Transverse colon (tissue), 4 donors: ENCODE results near the gene CD9.

Experiments
- CTCF ChIP-seq, 5 experiments: fragments of 200-600 bp in 3 of 5; fragments of 450-650 bp in 2 of 5; sonication (generic) in 3 of 5; IDR thresholded peaks; 1 replicate in 2 of 5; 2 replicates in 3 of 5; pipeline ENCODE4 v1.5.1; 2016 to 2017; ENCODE audit warnings: antibody characterized with exemption in 5 of 5, inconsistent platforms in 3 of 5, mild to moderate bottlenecking in 2 of 5, moderate library complexity in 1 of 5
- POLR2A ChIP-seq: fragments of 450-650 bp; IDR thresholded peaks from one replicate; pipeline ENCODE4 v1.6.1; 2016; ENCODE audit warnings: antibody characterized with exemption, mild to moderate bottlenecking, moderate library complexity
- POLR2AphosphoS5 ChIP-seq, 3 donors: sonication (generic); formaldehyde crosslinking; IDR thresholded peaks; one replicate each; pipeline ENCODE4 v1.6.1; 2016; ENCODE audit warnings: antibody characterized with exemption in 3 of 3

DNA sequence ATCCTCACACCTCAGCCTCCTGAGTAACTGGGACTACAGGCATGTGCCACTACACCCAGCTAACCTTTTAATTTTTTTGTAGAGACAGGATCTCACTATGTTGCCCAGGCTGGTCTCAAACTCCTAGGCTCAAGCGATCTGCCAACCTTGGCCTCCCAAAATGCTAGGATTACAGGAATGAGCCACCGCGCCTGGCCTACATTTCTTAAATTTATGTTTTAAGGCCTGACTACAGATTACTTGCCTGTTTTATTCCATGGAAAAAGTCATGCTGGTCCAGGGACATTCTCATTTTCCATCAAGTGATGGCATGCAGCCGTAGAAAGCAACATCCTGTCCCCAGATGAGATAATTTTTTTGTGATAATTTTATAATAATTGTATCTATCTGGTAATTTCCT, 6.1 kb downstream of the CD9 start:
- TF ChIP-seq CTCF (IDR thresholded peaks at IDR 0.05), result no peak
- no peak for TF ChIP-seq POLR2A
- TF ChIP-seq POLR2AphosphoS5 (IDR thresholded peaks at IDR 0.05), result no peak
